HFF-Myc (cell line): Measurements from ENCODE around the gene REXO5.
"Not testable (repeated sequence)": the region's sequence is repeated elsewhere in the genome, so short reads cannot be mapped to it uniquely, and the experiment has no call there.

Experiments
- DNase-seq: peaks from one replicate; pipeline ENCODE4 v3.0.0-alpha.2; 2011; ENCODE audit warnings: low read depth; ENCODE audit errors: extremely low read depth
- H3K4me3 ChIP-seq: replicated peaks from 2 replicates; pipeline ENCODE4 v1.5.1; 2011; ENCODE audit warnings: low read depth, mild to moderate bottlenecking, control low read depth, low read length
- CTCF ChIP-seq: IDR thresholded peaks from 2 replicates; pipeline ENCODE4 v1.5.1; 2012; ENCODE audit warnings: mild to moderate bottlenecking, low read depth, low read length, control low read depth; ENCODE audit errors: missing control alignments

Gene REXO5

GRCh38 chr16:20853981-20854620 lies 47.8 kb downstream of the REXO5 start:
- no peak for TF ChIP-seq CTCF
- no peak overlapping the region for H3K4me3 ChIP-seq
- no peak for DNase-seq

- no peak for DNase-seq
Measured at GRCh38 chr16:20854963-20855362, 48.6 kb downstream of the REXO5 start.

GRCh38 chr16:20857281-20857680 lies 51.0 kb downstream of the REXO5 start:
- DNase-seq, result no peak
- H3K4me3 ChIP-seq, result no peak overlapping the region
- no peak for TF ChIP-seq CTCF

More at GRCh38 chr16:20854963-20855362, 48.6 kb downstream of the REXO5 start:
- no peak for TF ChIP-seq CTCF
- no peak overlapping the region for H3K4me3 ChIP-seq

- TF ChIP-seq CTCF, result no peak
- DNase-seq, result no peak
- no peak overlapping the region for H3K4me3 ChIP-seq
Measured at GRCh38 chr16:20859229-20859628, 52.9 kb downstream of the REXO5 start.

- DNase-seq, result no peak
- H3K4me3 ChIP-seq, result no peak overlapping the region
- no peak for TF ChIP-seq CTCF
Measured at GRCh38 chr16:20859699-20860098, 53.4 kb downstream of the REXO5 start.

- TF ChIP-seq CTCF, result no peak
- no peak for DNase-seq
- no peak overlapping the region for H3K4me3 ChIP-seq
Measured at GRCh38 chr16:20860361-20860760, 54.0 kb downstream of the REXO5 start.

GRCh38 chr16:20860995-20861394 lies 54.7 kb downstream of the REXO5 start:
- DNase-seq, H3K4me3 ChIP-seq: not testable (repeated sequence)
